Neural cell (in vitro differentiated cells): ENCODE measurements around the gene MAML3. TPM values are rescaled to one million over a fixed set of nuclear protein-coding genes. Genes with fewer than 3 reads are reported as not detected.

ENCODE experiments used
- H2AFZ ChIP-seq: fragments of 200-600, 300-800 bp; sonication (generic), shearing (Covaris generic); 2 replicates; pipeline ENCODE4 v1.6.0; 2014; ENCODE audit warnings: low read depth, mild to moderate bottlenecking, antibody characterized with exemption, low read length, moderate library complexity
- H3F3A ChIP-seq: fragments of 200-600 bp; shearing (Covaris generic); 2 replicates; pipeline ENCODE4 v1.6.1; 2016; ENCODE audit warnings: mild to moderate bottlenecking, moderate library complexity, mixed read lengths, antibody characterized with exemption, low read length; ENCODE audit not compliant: insufficient read depth, poor library complexity, severe bottlenecking
- H3K27ac ChIP-seq: fragments of 200-600, 300-800 bp; sonication (generic), shearing (Covaris generic); 2 replicates; pipeline ENCODE4 v1.5.1; 2014; ENCODE audit warnings: mild to moderate bottlenecking, low read length, moderate library complexity
- H3K27me3 ChIP-seq: fragments of 300-800, 200-600 bp; sonication (generic), shearing (Covaris generic); 2 replicates; pipeline ENCODE4 v1.6.0; 2014; ENCODE audit warnings: mild to moderate bottlenecking, low read depth, low read length, moderate library complexity; ENCODE audit not compliant: insufficient read depth
- H3K36me3 ChIP-seq: fragments of 300-800, 200-600 bp; sonication (generic), shearing (Covaris generic); 2 replicates; pipeline ENCODE4 v1.5.1; 2014; ENCODE audit warnings: mild to moderate bottlenecking, antibody characterized with exemption, low read length, moderate library complexity; ENCODE audit not compliant: insufficient read depth
- H3K4me2 ChIP-seq: fragments of 300-800, 200-600 bp; sonication (generic), shearing (Covaris generic); 2 replicates; pipeline ENCODE4 v1.6.0; 2014; ENCODE audit warnings: mild to moderate bottlenecking, low read length
- H3K4me3 ChIP-seq: fragments of 300-800, 200-600 bp; sonication (generic), shearing (Covaris generic); 2 replicates; pipeline ENCODE4 v1.5.1; 2014; ENCODE audit warnings: mild to moderate bottlenecking, low read length, moderate library complexity
- H3K79me2 ChIP-seq: fragments of 200-600 bp; shearing (Covaris generic); replicated peaks from 2 replicates; pipeline ENCODE4 v1.6.0; 2014; ENCODE audit warnings: mild to moderate bottlenecking, low read length, moderate library complexity; ENCODE audit not compliant: insufficient read depth
- H3K9ac ChIP-seq: fragments of 300-800, 200-600 bp; sonication (generic), shearing (Covaris generic); 2 replicates; pipeline ENCODE4 v1.6.1; 2016; ENCODE audit warnings: mild to moderate bottlenecking, low read length, mixed read lengths
- H3K9me2 ChIP-seq: fragments of 200-600 bp; shearing (Covaris generic); 2 replicates; pipeline ENCODE4 v1.6.1; 2016; ENCODE audit warnings: mild to moderate bottlenecking, low read length, mixed read lengths; ENCODE audit not compliant: insufficient read depth
- H3K9me3 ChIP-seq: fragments of 200-600, 300-800 bp; sonication (generic), shearing (Covaris generic); 2 replicates; pipeline ENCODE4 v1.6.1; 2016; ENCODE audit warnings: mild to moderate bottlenecking, mixed run types, low read length, moderate library complexity, mixed read lengths
- H4K20me1 ChIP-seq: fragments of 200-600 bp; shearing (Covaris generic); 2 replicates; pipeline ENCODE4 v1.6.1; 2016; ENCODE audit warnings: mild to moderate bottlenecking, mixed run types; ENCODE audit not compliant: insufficient read depth
- CTCF ChIP-seq: fragments of 450-650 bp; IDR thresholded peaks from 2 replicates; pipeline ENCODE4 v1.5.1; 2014; ENCODE audit warnings: antibody characterized with exemption, mild to moderate bottlenecking, moderate library complexity; ENCODE audit not compliant: poor library complexity, severe bottlenecking
- EP300 ChIP-seq: fragments of 450-650 bp; conservative IDR thresholded peaks from 2 replicates; pipeline ENCODE4 v1.6.1; 2014; ENCODE audit warnings: antibody characterized with exemption, mild to moderate bottlenecking, moderate library complexity; ENCODE audit not compliant: poor library complexity, severe bottlenecking
- EZH2 ChIP-seq: fragments of 200-600, 300-800 bp; shearing (Covaris generic), sonication (generic); IDR thresholded peaks from 2 replicates; pipeline ENCODE4 v1.6.1; 2014; ENCODE audit warnings: antibody characterized with exemption, low read length, borderline replicate concordance, mild to moderate bottlenecking; ENCODE audit not compliant: insufficient read depth, poor library complexity, severe bottlenecking
- MXI1 ChIP-seq: fragments of 450-650 bp; conservative IDR thresholded peaks from 2 replicates; pipeline ENCODE4 v1.6.1; 2014; ENCODE audit warnings: antibody characterized with exemption, mild to moderate bottlenecking; ENCODE audit not compliant: poor library complexity, severe bottlenecking
- POLR2AphosphoS5 ChIP-seq: IDR thresholded peaks from 2 replicates; pipeline ENCODE4 v1.6.1; 2012
- RAD21 ChIP-seq: fragments of 450-650 bp; conservative IDR thresholded peaks from 2 replicates; pipeline ENCODE4 v1.6.1; 2014; ENCODE audit warnings: antibody characterized with exemption, mild to moderate bottlenecking, moderate library complexity
- REST ChIP-seq: IDR thresholded peaks from 2 replicates; pipeline ENCODE4 v1.6.1; 2012; ENCODE audit warnings: borderline replicate concordance
- SMC3 ChIP-seq: fragments of 450-650 bp; conservative IDR thresholded peaks from 2 replicates; pipeline ENCODE4 v1.6.1; 2014; ENCODE audit warnings: antibody characterized with exemption, mild to moderate bottlenecking, moderate library complexity; ENCODE audit not compliant: poor library complexity
- TAF1 ChIP-seq: IDR thresholded peaks from 2 replicates; pipeline ENCODE4 v1.6.1; 2012; ENCODE audit warnings: low read depth
- polyA plus RNA-seq: library from polyadenylated mRNA; depleted of rRNA; stranded (reverse); fragments of >200 nt; gene quantifications from 2 replicates; pipeline ENCODE4 v1.2.3, GENCODE V29; 2014

Gene MAML3
- polyA plus RNA-seq, 1 donor from 2014 or later = 10.2 TPM

- no peak overlapping the region for H3K4me3 ChIP-seq
- H3K36me3 ChIP-seq = no peaks in the 10 kb centered on the region
- no peak overlapping the region for H2AFZ ChIP-seq
- TF ChIP-seq RAD21 (no peak), MXI1 (no peak), EP300 (no peak), EZH2 (no peak), CTCF (no peak), POLR2AphosphoS5 (no peak), TAF1 (no peak), REST (no peak), SMC3 (no peak)
- no peak overlapping the region for H3K4me2 ChIP-seq
- no peak overlapping the region for H3K9ac ChIP-seq
- H3K9me2 ChIP-seq = no peaks in the 10 kb centered on the region
- H3K79me2 ChIP-seq = peaks cover 23% of the 10 kb centered on the region
- H3F3A ChIP-seq = peaks cover 3% of the 10 kb centered on the region
- H3K27ac ChIP-seq = no peak overlapping the region
- H3K27me3 ChIP-seq = no peaks in the 10 kb centered on the region
- H4K20me1 ChIP-seq = no peaks in the 10 kb centered on the region
- no peaks in the 10 kb centered on the region for H3K9me3 ChIP-seq
Measured at GRCh38 chr4:140059159-140059558, 94.8 kb downstream of the MAML3 start.

- H3K9me2 ChIP-seq = no peaks in the 10 kb centered on the region
- no peak overlapping the region for H2AFZ ChIP-seq
- TF ChIP-seq RAD21 (no peak), SMC3 (no peak), TAF1 (no peak), EZH2 (no peak), CTCF (no peak), EP300 (no peak), REST (no peak), POLR2AphosphoS5 (no peak), MXI1 (no peak)
- H3F3A ChIP-seq = peaks cover 3% of the 10 kb centered on the region
- no peak overlapping the region for H3K27ac ChIP-seq
- H3K27me3 ChIP-seq = no peaks in the 10 kb centered on the region
- H4K20me1 ChIP-seq = no peaks in the 10 kb centered on the region
- no peak overlapping the region for H3K4me3 ChIP-seq
- H3K9me3 ChIP-seq = no peaks in the 10 kb centered on the region
- peaks cover 28% of the 10 kb centered on the region for H3K79me2 ChIP-seq
- no peak overlapping the region for H3K9ac ChIP-seq
- H3K4me2 ChIP-seq = no peak overlapping the region
- H3K36me3 ChIP-seq = no peaks in the 10 kb centered on the region
Measured at GRCh38 chr4:140057701-140058100, 96.3 kb downstream of the MAML3 start.
